Spleen (tissue), 11 donors: ENCODE results near the gene OSBPL9. TPM values are rescaled to one million over a fixed set of nuclear protein-coding genes. Genes with fewer than 3 reads are reported as not detected.

ENCODE experiments used
- DNase-seq: peaks from one replicate; pipeline ENCODE4 v3.0.0-alpha.2; 2020
- H3K27ac ChIP-seq, 8 donors: fragments of 200-600 bp; sonication (generic) in 7 of 8; 1 replicate in 4 of 8; 2 replicates in 4 of 8; pipeline versions ENCODE4 v1.5.0 to v1.8.0; 2016 to 2021; ENCODE audit warnings: inconsistent platforms in 4 of 8, mild to moderate bottlenecking in 4 of 8, moderate library complexity in 1 of 8
- H3K27me3 ChIP-seq, 7 donors: fragments of 200-600 bp; sonication (generic) in 6 of 7; replicated peaks in 1 of 7; 1 replicate in 4 of 7; 2 replicates in 3 of 7; pipeline versions ENCODE4 v1.5.0 to v1.8.0; 2016 to 2021; ENCODE audit warnings: inconsistent platforms in 3 of 7, mild to moderate bottlenecking in 1 of 7
- H3K36me3 ChIP-seq, 6 donors: fragments of 200-600 bp; sonication (generic) in 5 of 6; 1 replicate in 4 of 6; 2 replicates in 2 of 6; pipeline versions ENCODE4 v1.5.0 to v1.8.0; 2016 to 2021; ENCODE audit warnings: inconsistent platforms in 2 of 6
- H3K4me1 ChIP-seq, 6 donors: fragments of 200-600 bp; sonication (generic) in 5 of 6; 1 replicate in 3 of 6; 2 replicates in 3 of 6; pipeline versions ENCODE4 v1.5.0 to v1.8.0; 2016 to 2021; ENCODE audit warnings: inconsistent platforms in 3 of 6
- H3K4me3 ChIP-seq, 8 donors: fragments of 200-600 bp; sonication (generic) in 7 of 8; 1 replicate in 4 of 8; 2 replicates in 4 of 8; pipeline versions ENCODE4 v1.5.0 to v1.8.0; 2016 to 2021; ENCODE audit warnings: inconsistent platforms in 4 of 8, mild to moderate bottlenecking in 4 of 8, moderate library complexity in 2 of 8
- H3K9me3 ChIP-seq, 8 donors: fragments of 200-600 bp; sonication (generic) in 7 of 8; 1 replicate in 4 of 8; 2 replicates in 4 of 8; pipeline versions ENCODE4 v1.5.0 to v1.8.0; 2016 to 2021; ENCODE audit warnings: inconsistent platforms in 4 of 8
- CTCF ChIP-seq, 11 experiments: fragments of 200-600 bp in 7 of 11; fragments of 450-650 bp in 4 of 11; sonication (generic) in 4 of 11; IDR thresholded peaks in 8 of 11; conservative IDR thresholded peaks in 3 of 11; 1 replicate in 7 of 11; 2 replicates in 4 of 11; pipeline versions ENCODE4 v1.4.0 to v1.8.0; 2016 to 2021; ENCODE audit warnings: antibody characterized with exemption in 11 of 11, inconsistent platforms in 4 of 11, mild to moderate bottlenecking in 1 of 11
- POLR2A ChIP-seq, 3 donors: fragments of 450-650 bp; IDR thresholded peaks; one replicate each; pipeline ENCODE4 v1.5.1; 2017; ENCODE audit warnings: antibody characterized with exemption in 3 of 3, mild to moderate bottlenecking in 1 of 3
- POLR2AphosphoS5 ChIP-seq, 3 donors: sonication (generic); formaldehyde crosslinking; IDR thresholded peaks; one replicate each; pipeline ENCODE4 v1.5.1; 2017; ENCODE audit warnings: antibody characterized with exemption in 3 of 3
- WGBS, 5 donors: extraction: QIAGEN DNeasy Blood & Tissue Kit in 3 of 5; methylation state at CpG; one replicate each; pipeline versions ENCODE4 v1.1.5 to v1.1.7; 2013 to 2018; 5-methylcytosine and 5-hydroxymethylcytosine counted together
- intact Hi-C: fragments of 100-400 bp; cut with DNase I; formaldehyde crosslinking; loops from one replicate; pipeline ENCODE4 v1.15.0; 2023; ENCODE audit warnings: low total_unique reads
- polyA plus RNA-seq, 3 donors: library from polyadenylated mRNA; stranded (reverse); fragments of 200-250 nt; gene quantifications; one replicate each; pipeline ENCODE4 v1.2.1, GENCODE V29; 2013
- total RNA-seq, 7 donors: library from RNA; depleted of rRNA in 3 of 7; stranded (reverse); fragments of >200 nt in 3 of 7; fragmentation: NEBNext Ultra II Directional in 4 of 7; extraction: Animal tissue kit (Norgen Biotek cat#: 25700) in 4 of 7; gene quantifications; one replicate each; pipeline versions ENCODE4 v1.1.0 to v1.2.1, GENCODE V29; 2016 to 2021
- donor health status: healthy with polysubstance abuse.
- donor health status: DM: no; HTN: no; CAD: no; lungs with moderate emphysema.
- donor health status: DM: no; HTN: no; CAD: no.
- donor health status: Bipolar disorder and iron deficiency.
- donor health status: healthy.
- donor health status: DM: no; HTN: no; CAD: no.
- donor health status: DM: yes; HTN: yes; CAD: no.

The OSBPL9 gene
- total and polyA plus RNA-seq, 10 donors, result 34.6 to 97.4 (median 80.6) TPM

- intact Hi-C loops, result no loop called here
- Histone ChIP-seq H3K27me3 (no peaks in the 10 kb centered on the region), H3K4me1 (peaks cover 0 to 60% (median 39%) of the 10 kb centered on the region in 6 donors), H3K9me3 (no peaks in the 10 kb centered on the region), H3K27ac (no peak overlapping the region), H3K36me3 (no peaks in the 10 kb centered on the region), H3K4me3 (no peak overlapping the region)
- DNase-seq, result no peak
- TF ChIP-seq POLR2AphosphoS5 (IDR thresholded peaks at IDR 0.05) (no peak), POLR2A (IDR thresholded peaks at IDR 0.05) (no peak), CTCF (IDR thresholded peaks at IDR 0.05 in 8 of 11, conservative IDR thresholded peaks at IDR 0.05 in 3 of 11) (no peak)
Measured at GRCh38 chr1:51736702-51737101, 119.8 kb downstream of the OSBPL9 start.

GRCh38 chr1:51738681-51739080, 121.8 kb downstream of the OSBPL9 start:
- Histone ChIP-seq H3K4me3 (no peak overlapping the region), H3K9me3 (no peaks in the 10 kb centered on the region), H3K4me1 (peaks cover 0 to 42% (median 28%) of the 10 kb centered on the region in 6 donors), H3K27me3 (no peaks in the 10 kb centered on the region), H3K27ac (no peak overlapping the region), H3K36me3 (peaks cover 0 to 6% (median 0%) of the 10 kb centered on the region in 6 donors)
- 89 to 96% (median 93%) methylated on average over 3 of the region's 3 CpGs for WGBS, 5 donors
- no peak for TF ChIP-seq POLR2A (IDR thresholded peaks at IDR 0.05)
- TF ChIP-seq POLR2AphosphoS5 (IDR thresholded peaks at IDR 0.05), result no peak
- no peak for TF ChIP-seq CTCF (IDR thresholded peaks at IDR 0.05 in 8 of 11, conservative IDR thresholded peaks at IDR 0.05 in 3 of 11)
- intact Hi-C loops, result no loop called here
- no peak for DNase-seq

- WGBS, 5 donors, result 41 to 63% (median 45%) methylated on average over 3 of the region's 3 CpGs
- H3K27me3 ChIP-seq, result no peaks in the 10 kb centered on the region
- no peak for DNase-seq
- H3K4me1 ChIP-seq, result peaks cover 0 to 24% (median 11%) of the 10 kb centered on the region in 6 donors
- H3K36me3 ChIP-seq, result peaks cover 0 to 6% (median 0%) of the 10 kb centered on the region in 6 donors
- no peaks in the 10 kb centered on the region for H3K9me3 ChIP-seq
- H3K4me3 ChIP-seq, result no peak overlapping the region
- no peak overlapping the region for H3K27ac ChIP-seq
- intact Hi-C loops, result no loop called here
- TF ChIP-seq POLR2A (IDR thresholded peaks at IDR 0.05) (no peak), CTCF (IDR thresholded peaks at IDR 0.05 in 8 of 11, conservative IDR thresholded peaks at IDR 0.05 in 3 of 11) (no peak), POLR2AphosphoS5 (IDR thresholded peaks at IDR 0.05) (no peak)
Measured at GRCh38 chr1:51740652-51741051, 123.8 kb downstream of the OSBPL9 start.

- Histone ChIP-seq H3K4me1 (peaks cover 0 to 23% (median 11%) of the 10 kb centered on the region in 6 donors), H3K27ac (no peak overlapping the region), H3K9me3 (no peaks in the 10 kb centered on the region), H3K27me3 (no peaks in the 10 kb centered on the region), H3K36me3 (peaks cover 0 to 9% (median 0%) of the 10 kb centered on the region in 6 donors), H3K4me3 (no peak overlapping the region)
- TF ChIP-seq POLR2AphosphoS5 (IDR thresholded peaks at IDR 0.05) (no peak), CTCF (IDR thresholded peaks at IDR 0.05 in 8 of 11, conservative IDR thresholded peaks at IDR 0.05 in 3 of 11) (no peak), POLR2A (IDR thresholded peaks at IDR 0.05) (no peak)
- intact Hi-C loops, result no loop called here
- no peak for DNase-seq
- 86 to 92% (median 89%) methylated on average over 1 of the region's 1 CpG for WGBS, 5 donors
Measured at GRCh38 chr1:51741121-51741681, 124.3 kb downstream of the OSBPL9 start.
